HG03469 (cell line): ENCODE data around the gene SPDYE3.
A peak's percentile ranks its signal among the peaks of the same experiment; 100 is the strongest.

Experiments used
- ATAC-seq: cut with Tn5 transposase; IDR thresholded peaks from one replicate; pipeline ENCODE4 v1.9.1; 2021; ENCODE audit warnings: mild to moderate bottlenecking, moderate library complexity, moderate number of reproducible peaks; ENCODE audit not compliant: unreplicated experiment

Gene SPDYE3

DNA sequence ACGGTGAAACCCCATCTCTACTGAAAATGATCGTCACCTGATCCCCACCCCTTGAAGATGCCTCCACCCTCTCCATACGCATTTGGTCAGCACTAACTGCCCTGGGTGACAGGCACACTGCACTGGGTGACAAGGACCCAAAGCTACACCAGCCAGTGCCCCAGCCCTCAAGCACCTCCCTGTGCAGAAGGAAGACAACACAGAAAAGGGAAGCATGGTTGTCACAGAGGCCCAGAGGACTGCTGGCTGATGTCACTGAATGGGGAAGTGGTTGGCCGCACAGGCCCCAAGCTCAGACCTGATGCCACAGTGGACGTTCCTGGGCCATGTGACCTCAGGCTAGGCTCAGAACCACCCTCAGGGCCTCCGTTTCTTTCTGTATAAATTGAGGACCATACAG is 61.6 kb downstream of the SPDYE3 start:
- ATAC-seq, result peak; percentile 37

DNA sequence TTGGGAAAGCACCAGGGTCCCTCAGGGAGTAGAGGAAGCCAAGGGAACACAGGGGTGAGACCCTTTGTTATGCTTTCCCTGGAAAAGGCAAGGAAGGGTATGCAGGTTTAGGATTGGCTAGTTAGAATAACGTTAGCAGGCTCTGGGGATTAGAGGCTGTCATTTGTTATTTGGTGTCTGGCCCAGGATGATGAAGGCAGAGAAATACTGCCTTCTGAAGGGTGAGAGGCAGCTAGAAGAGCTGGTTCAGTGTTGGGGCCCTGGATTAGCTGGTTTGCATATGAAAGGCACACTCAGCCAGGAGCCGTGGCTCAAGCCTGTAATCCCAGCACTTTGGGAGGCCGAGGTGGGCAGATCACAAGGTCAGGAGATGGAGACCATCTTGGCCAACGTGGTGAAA is 62.8 kb downstream of the SPDYE3 start:
- no peak for ATAC-seq

DNA sequence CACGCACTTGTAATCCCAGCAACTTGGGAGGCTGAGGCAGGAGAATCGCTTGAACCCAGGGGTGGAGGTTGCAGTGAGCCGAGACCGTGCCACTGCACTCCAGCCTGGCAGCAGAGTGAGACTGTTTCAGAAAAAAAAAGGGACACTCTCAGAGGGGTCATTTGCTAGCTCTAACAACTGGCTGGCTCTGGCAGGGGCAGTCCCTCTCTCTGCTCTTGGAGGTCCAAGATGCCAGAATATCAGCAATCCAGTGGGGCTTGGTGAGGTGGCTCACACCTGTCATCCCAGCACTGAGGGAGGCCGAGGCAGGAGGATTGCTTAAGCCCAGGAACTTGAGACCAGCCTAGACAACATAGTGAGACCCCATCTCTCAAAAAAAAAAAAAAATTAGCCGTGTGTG is 63.2 kb downstream of the SPDYE3 start:
- no peak for ATAC-seq

DNA sequence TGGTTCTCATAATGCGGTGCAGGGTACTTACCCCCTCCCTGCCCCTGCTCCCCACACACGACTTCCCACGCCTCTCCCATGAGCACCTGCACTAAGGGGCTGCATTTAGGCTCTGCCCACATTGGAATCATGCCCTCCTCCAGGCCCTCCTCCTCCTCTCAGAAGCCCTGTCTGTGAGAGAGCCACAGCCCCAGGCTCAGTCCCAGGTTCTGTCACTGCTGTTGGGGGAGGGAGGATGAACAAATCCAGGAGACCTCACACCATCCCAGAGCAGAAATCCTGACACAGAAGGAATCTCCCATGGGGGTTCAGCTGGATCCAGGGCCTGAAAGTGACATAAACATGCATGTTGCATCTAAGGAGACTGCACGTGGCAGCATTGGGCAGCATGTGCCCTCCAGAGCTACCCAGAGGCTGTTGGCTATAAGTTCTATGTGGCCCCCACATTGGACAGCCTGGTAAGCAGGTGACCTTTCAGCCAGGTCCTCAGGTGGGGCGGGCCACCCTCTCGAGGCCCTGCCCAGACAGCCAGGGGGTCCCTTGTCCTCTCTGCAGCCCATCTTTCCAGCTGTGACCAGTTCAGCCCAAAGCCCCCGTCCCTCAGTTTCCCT is 64.2 kb downstream of the SPDYE3 start:
- ATAC-seq, result no peak
